ENCODE measurements around the gene RPS3.
A peak's percentile ranks its signal among the peaks of the same experiment; 100 is the strongest.
"Not testable (repeated sequence)": the region's sequence is repeated elsewhere in the genome, so short reads cannot be mapped to it uniquely, and the experiment has no call there.

The RPS3 gene
- 1,352 to 1,899 (median 1,756) reads per million in 4 donors for total RNA-seq

GRCh38 chr11:75399344-75400145 is at the start of gene RPS3:
TSS of gene RPS3 (plus strand) at chr11:75399518. CDS start at chr11:75399548, 30 bp downstream.
- DNase-seq, result peak; percentile 71 to 91 (median 78)

- no peak for DNase-seq
Measured at GRCh38 chr11:75349521-75350116, 49.7 kb upstream of the RPS3 start.

- DNase-seq, result no peak
Measured at GRCh38 chr11:75350122-75350742, 49.1 kb upstream of the RPS3 start.

- peak in 3 of 5 donors; percentile 17 to 48 (median 26) for DNase-seq
Measured at GRCh38 chr11:75350743-75351540, 48.4 kb upstream of the RPS3 start.

GRCh38 chr11:75351541-75351790 is 47.9 kb upstream of the RPS3 start, which contains the start of gene ARRB1:
TSS of gene ARRB1 (minus strand) at chr11:75351661. CDS start at chr11:75351607, 54 bp downstream.
- DNase-seq, result no peak

- DNase-seq, result peak; percentile 44 to 74 (median 54)
Measured at GRCh38 chr11:75351791-75352587, 47.3 kb upstream of the RPS3 start.

GRCh38 chr11:75352588-75353206 is 46.6 kb upstream of the RPS3 start:
- DNase-seq, result no peak

- no peak for DNase-seq
Measured at GRCh38 chr11:75355051-75355450, 44.3 kb upstream of the RPS3 start.

GRCh38 chr11:75356613-75357012 is 42.7 kb upstream of the RPS3 start:
- DNase-seq, result no peak

GRCh38 chr11:75362285-75362684 is 37.0 kb upstream of the RPS3 start:
- not testable (repeated sequence) for DNase-seq

- DNase-seq, result no peak
Measured at GRCh38 chr11:75365711-75366181, 33.6 kb upstream of the RPS3 start.

GRCh38 chr11:75366826-75367225 is 32.5 kb upstream of the RPS3 start:
- DNase-seq, result not testable (repeated sequence)

GRCh38 chr11:75369560-75370255 is 29.6 kb upstream of the RPS3 start:
- no peak for DNase-seq

- no peak for DNase-seq
Measured at GRCh38 chr11:75371949-75372876, 27.1 kb upstream of the RPS3 start.

- no peak for DNase-seq
Measured at GRCh38 chr11:75373201-75373600, 26.1 kb upstream of the RPS3 start.

- no peak for DNase-seq
Measured at GRCh38 chr11:75374646-75375045, 24.7 kb upstream of the RPS3 start.

- DNase-seq, result no peak
Measured at GRCh38 chr11:75375626-75376025, 23.7 kb upstream of the RPS3 start.

GRCh38 chr11:75376175-75376574 is 23.1 kb upstream of the RPS3 start:
- no peak for DNase-seq

- DNase-seq, result not testable (repeated sequence)
Measured at GRCh38 chr11:75378776-75379175, 20.5 kb upstream of the RPS3 start.

- no peak for DNase-seq
Measured at GRCh38 chr11:75380245-75380644, 19.1 kb upstream of the RPS3 start.
